PC-3 (cell line): ENCODE measurements around the gene FOXO6. TPM values are rescaled to one million over a fixed set of nuclear protein-coding genes. Genes with fewer than 3 reads are reported as not detected.
A peak's percentile ranks its signal among the peaks of the same experiment; 100 is the strongest.

ENCODE experiments used
- ATAC-seq: fragments of 200-7000 bp; cut with Tn5 transposase; 2 replicates; pipeline ENCODE4 v1.9.1; 2020; ENCODE audit warnings: mild to moderate bottlenecking, moderate library complexity
- BruUV-seq: library from RNA; stranded (reverse); fragments of 400-500 nt; replicated peaks from 2 replicates; lab custom pipeline; 2021; lab: Mats Ljungman, UMichigan
- CTCF ChIA-PET: fragments of 300-600 bp; sonication (Branson Sonifier 250); formaldehyde crosslinking; loops from one replicate; lab custom pipeline; 2022; ENCODE audit warnings: antibody characterized with exemption; lab: Charles Lee
- POLR2A ChIA-PET: fragments of 300-600 bp; sonication (Branson Sonifier 250); formaldehyde crosslinking; loops from one replicate; lab custom pipeline; 2022; ENCODE audit warnings: antibody characterized with exemption; ENCODE audit not compliant: unreplicated experiment; lab: Charles Lee
- DNase-seq: peaks from one replicate; pipeline ENCODE4 v3.0.0-alpha.2; 2015
- H2AFZ ChIP-seq: fragments of 300-600 bp; sonication (generic); 2 replicates; pipeline ENCODE4 v1.6.0; 2016; ENCODE audit warnings: antibody characterized with exemption, low read length
- H3F3A ChIP-seq: fragments of 300-600 bp; sonication (generic); one replicate; pipeline ENCODE4 v1.6.0; 2017; ENCODE audit warnings: antibody characterized with exemption, low read length, control low read depth, mild to moderate bottlenecking; ENCODE audit not compliant: unreplicated experiment
- H3K27ac ChIP-seq: fragments of 300-600 bp; sonication (generic); 2 replicates; pipeline ENCODE4 v1.5.1; 2016; ENCODE audit warnings: mild to moderate bottlenecking, low read length
- H3K27me3 ChIP-seq: fragments of 300-600 bp; sonication (generic); 2 replicates; pipeline ENCODE4 v1.6.1; 2016; ENCODE audit warnings: low read length, mixed read lengths
- H3K36me3 ChIP-seq: fragments of 300-600 bp; sonication (generic); 2 replicates; pipeline ENCODE4 v1.6.1; 2016; ENCODE audit warnings: low read depth, mixed run types, low read length, mixed read lengths
- H3K4me1 ChIP-seq: fragments of 300-600 bp; sonication (generic); 2 replicates; pipeline ENCODE4 v1.5.1; 2016; ENCODE audit warnings: low read length; ENCODE audit not compliant: insufficient read depth
- H3K4me2 ChIP-seq: fragments of 300-600 bp; sonication (generic); 2 replicates; pipeline ENCODE4 v1.6.0; 2016; ENCODE audit warnings: low read length
- H3K4me3 ChIP-seq: fragments of 300-600 bp; sonication (generic); 2 replicates; pipeline ENCODE4 v1.5.1; 2016; ENCODE audit warnings: mild to moderate bottlenecking, low read length, mixed read lengths
- H3K79me2 ChIP-seq: fragments of 300-600 bp; sonication (generic); 2 replicates; pipeline ENCODE4 v1.6.1; 2017; ENCODE audit warnings: low read length, mixed read lengths
- H3K9ac ChIP-seq: fragments of 300-600 bp; sonication (generic); 2 replicates; pipeline ENCODE4 v1.6.0; 2016; ENCODE audit warnings: mild to moderate bottlenecking, low read length
- H3K9me2 ChIP-seq: fragments of 300-600 bp; sonication (generic); replicated peaks from 2 replicates; pipeline ENCODE4 v1.6.1; 2016; ENCODE audit warnings: mixed run types, low read length, mixed read lengths
- H3K9me3 ChIP-seq: fragments of 300-600 bp; sonication (generic); 2 replicates; pipeline ENCODE4 v1.6.1; 2016; ENCODE audit warnings: low read length, mixed read lengths
- H4K20me1 ChIP-seq: fragments of 300-600 bp; sonication (generic); 2 replicates; pipeline ENCODE4 v1.6.1; 2016; ENCODE audit warnings: low read length, mixed read lengths
- CTCF ChIP-seq: fragments of 300-600 bp; sonication (generic); conservative IDR thresholded peaks from 2 replicates; pipeline ENCODE4 v1.5.1; 2017; ENCODE audit warnings: antibody characterized with exemption, low read depth, mild to moderate bottlenecking, low read length
- EZH2 ChIP-seq: fragments of 300-600 bp; sonication (generic); IDR thresholded peaks from one replicate; pipeline ENCODE4 v1.6.1; 2017; ENCODE audit warnings: antibody characterized with exemption, mild to moderate bottlenecking, low read length; ENCODE audit not compliant: unreplicated experiment
- EZH2phosphoT487 ChIP-seq: fragments of 300-600 bp; sonication (generic); IDR thresholded peaks from 2 replicates; pipeline ENCODE4 v1.6.1; 2018; ENCODE audit warnings: mild to moderate bottlenecking, antibody characterized with exemption, low read length, borderline replicate concordance
- intact Hi-C: fragments of 100-400 bp; cut with micrococcal nuclease; formaldehyde crosslinking; loops from 2 replicates; pipeline ENCODE4 v1.9.0; 2023
- total RNA-seq: library from RNA; depleted of rRNA; stranded (reverse); fragments of >200 nt; gene quantifications from 2 replicates; pipeline ENCODE4 v1.2.3, GENCODE V29; 2014

The FOXO6 gene
- total RNA-seq, 1 experiment from 2014 or later = 1.2 TPM

GRCh38 chr1:41341772-41342562 lies 19.3 kb upstream of the FOXO6 start:
- H3K9me2 ChIP-seq = no peaks in the 10 kb centered on the region
- peaks cover 5% of the 10 kb centered on the region; the same call in 1 of the 2 replicates for H3K9me3 ChIP-seq
- H3K4me3 ChIP-seq = 0 out of 2 replicates have a peak overlapping the region, but pooled peaks have one; percentile 9
- H3K27ac ChIP-seq = no peak overlapping the region
- POLR2A ChIA-PET = no interaction called here
- intact Hi-C loops = no loop called here
- H3K4me2 ChIP-seq = peak overlapping the region; percentile 65
- H3K27me3 ChIP-seq = no peaks in the 10 kb centered on the region
- peak; percentile 90 for ATAC-seq
- no peaks in the 10 kb centered on the region for H4K20me1 ChIP-seq
- H3K4me1 ChIP-seq = peaks cover 9% of the 10 kb centered on the region; the same call in 1 of the 2 replicates
- TF ChIP-seq EZH2 = no peak
- TF ChIP-seq CTCF = no peak
- no peak for TF ChIP-seq EZH2phosphoT487
- peak overlapping the region; percentile 67 for H2AFZ ChIP-seq
- H3K9ac ChIP-seq = no peak overlapping the region
- peak; percentile 32 for DNase-seq
- H3F3A ChIP-seq = no peaks in the 10 kb centered on the region
- no TSS peak for BruUV-seq
- no peaks in the 10 kb centered on the region for H3K79me2 ChIP-seq
- CTCF ChIA-PET = interaction anchor here (0.6 to 1.1 kb wide), 2 partner anchors 15 to 19 kb away, joined by 3 to 5 read pairs; partner anchors contain the start of gene FOXO6
- no peaks in the 10 kb centered on the region for H3K36me3 ChIP-seq

DNA sequence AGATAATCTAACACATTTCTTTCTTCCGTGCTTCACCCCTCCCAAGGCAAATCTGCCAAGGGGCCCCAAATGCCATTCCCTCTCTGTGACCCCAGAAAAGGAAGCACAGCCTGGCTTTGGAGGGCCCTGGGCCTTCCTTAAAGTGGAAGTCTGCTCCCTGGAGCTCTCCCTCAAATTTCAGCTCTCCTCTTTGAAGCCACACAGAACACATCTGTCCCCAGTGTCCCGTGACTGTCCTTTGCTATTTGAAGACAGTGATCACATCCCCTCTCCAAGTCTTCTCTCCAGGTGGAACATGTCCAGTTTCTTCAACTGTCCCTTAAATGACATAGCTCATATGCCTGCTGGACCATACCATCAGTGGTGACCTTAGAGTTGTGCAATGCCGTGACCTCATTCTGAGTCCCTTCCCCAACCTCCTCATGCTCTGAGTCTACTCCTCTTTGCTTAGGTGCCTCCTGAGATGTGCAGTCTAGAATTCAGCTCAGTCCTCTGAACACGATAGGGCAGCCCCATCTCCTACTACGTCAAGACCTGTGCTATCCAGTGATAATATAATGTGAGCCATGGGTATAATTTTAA lies 18.4 kb upstream of the FOXO6 start:
- Histone ChIP-seq H3K36me3 (no peaks in the 10 kb centered on the region), H3K27me3 (no peaks in the 10 kb centered on the region), H3F3A (no peaks in the 10 kb centered on the region), H3K9me2 (no peaks in the 10 kb centered on the region), H3K4me2 (no peak overlapping the region), H3K9me3 (peaks cover 5% of the 10 kb centered on the region; the same call in 1 of the 2 replicates), H4K20me1 (no peaks in the 10 kb centered on the region), H3K4me1 (peaks cover 9% of the 10 kb centered on the region; the same call in 1 of the 2 replicates), H3K4me3 (no peak overlapping the region), H3K79me2 (no peaks in the 10 kb centered on the region), H3K9ac (no peak overlapping the region), H2AFZ (no peak overlapping the region), H3K27ac (no peak overlapping the region)
- POLR2A ChIA-PET = no interaction called here
- ATAC-seq (no peak), DNase-seq (no peak)
- CTCF ChIA-PET = no interaction called here
- TF ChIP-seq CTCF = no peak
- TF ChIP-seq EZH2phosphoT487 = no peak
- no peak for TF ChIP-seq EZH2
- no TSS peak for BruUV-seq
- intact Hi-C loops = no loop called here
